K562 (cell line): Measurements from ENCODE around the gene PXMP2. TPM values are rescaled to one million over a fixed set of nuclear protein-coding genes. Genes with fewer than 3 reads are reported as not detected.

Experiments used
- ATAC-seq: fragments of 200-7000 bp; cut with Tn5 transposase; 3 replicates; pipeline ENCODE4 v1.9.1; 2020; ENCODE audit warnings: moderate library complexity
- Bru-seq: library from RNA; stranded (reverse); fragments of 400-500 nt; gene quantifications from one replicate; lab custom pipeline; 2021; lab: Mats Ljungman, UMichigan
- BruChase-seq, 2 experiments: library from RNA; stranded (reverse); fragments of 400-500 nt; gene quantifications; one replicate each; lab custom pipeline; 2021; lab: Mats Ljungman, UMichigan
- BruUV-seq: library from RNA; stranded (reverse); fragments of 400-500 nt; replicated peaks from 2 replicates; lab custom pipeline; 2021; lab: Mats Ljungman, UMichigan
- CTCF ChIA-PET: fragments of 300-600 bp; formaldehyde crosslinking; extraction: SDS; loops from one replicate; lab custom pipeline; 2021; ENCODE audit warnings: low intra/inter-chr PET ratio; lab: Yijun Ruan, JAX
- POLR2A ChIA-PET: fragments of 300-600, 350-650 bp; sonication (Branson Sonifier 250); formaldehyde crosslinking; extraction: SDS; loops from one replicate; lab custom pipeline; 2021; ENCODE audit warnings: antibody characterized with exemption, inconsistent platforms; lab: Yijun Ruan, JAX
- DNase-seq, 4 experiments: peaks; one replicate each; pipeline versions ENCODE4 v3.0.0 to v3.0.0-alpha.2; 2011 to 2018; ENCODE audit warnings: low spot score in 3 of 4, mixed read lengths in 3 of 4; ENCODE audit errors: extremely low read depth in 1 of 4
- FAIRE-seq: peaks from 2 replicates; lab custom pipeline; 2011; peaks lifted over from hg19 to GRCh38; lab: Jason Lieb, UNC
- H2AFZ ChIP-seq: 2 replicates; pipeline ENCODE4 v1.6.0; 2011; ENCODE audit warnings: low read depth, low read length, control low read depth, inconsistent platforms
- H3K27ac ChIP-seq: fragments of 200-600 bp; 3 replicates; pipeline ENCODE4 v1.8.0; 2011; ENCODE audit warnings: low read depth, mild to moderate bottlenecking, control low read depth, inconsistent platforms, low read length, moderate library complexity, mixed read lengths; ENCODE audit errors: extremely low read depth
- H3K27me3 ChIP-seq, 2 experiments: fragments of 300-600 bp in 1 of 2; 2 replicates in 1 of 2; 3 replicates in 1 of 2; pipeline versions ENCODE4 v1.6.0 to v1.8.0; 2011; ENCODE audit warnings: inconsistent platforms in 2 of 2, low read length in 2 of 2, mild to moderate bottlenecking in 1 of 2, mixed read lengths in 1 of 2, moderate library complexity in 1 of 2; ENCODE audit not compliant: control insufficient read depth in 2 of 2, insufficient read depth in 2 of 2
- H3K36me3 ChIP-seq: fragments of 300-600 bp; 3 replicates; pipeline ENCODE4 v1.8.0; 2011; ENCODE audit warnings: mild to moderate bottlenecking, low read length, inconsistent platforms; ENCODE audit not compliant: control insufficient read depth, insufficient read depth
- H3K4me1 ChIP-seq, 2 experiments: fragments of 200-600 bp in 1 of 2; replicated peaks in 1 of 2; 2 replicates in 1 of 2; 3 replicates in 1 of 2; pipeline versions ENCODE4 v1.5.1 to v1.8.0; 2011; ENCODE audit warnings: inconsistent platforms in 2 of 2, low read length in 2 of 2, mild to moderate bottlenecking in 1 of 2, mixed read lengths in 1 of 2, moderate library complexity in 1 of 2; ENCODE audit not compliant: control insufficient read depth in 2 of 2, insufficient read depth in 2 of 2
- H3K4me2 ChIP-seq: 2 replicates; pipeline ENCODE4 v1.6.1; 2011; ENCODE audit warnings: low read length, control low read depth, inconsistent platforms, mixed read lengths; ENCODE audit not compliant: insufficient read depth
- H3K4me3 ChIP-seq: fragments of 200-600 bp; sonication (generic), shearing (Covaris generic); 2 replicates; pipeline ENCODE4 v1.5.1; 2016; ENCODE audit warnings: control low read depth, inconsistent platforms
- H3K79me2 ChIP-seq: fragments of 200-600 bp; 3 replicates; pipeline ENCODE4 v1.8.0; 2011; ENCODE audit warnings: low read length, inconsistent platforms; ENCODE audit not compliant: control insufficient read depth, insufficient read depth
- H3K9ac ChIP-seq, 2 experiments: 2 replicates each; pipeline versions ENCODE4 v1.6.0 to v1.6.1; 2011; ENCODE audit warnings: low read depth in 2 of 2, low read length in 2 of 2, control low read depth in 1 of 2, inconsistent platforms in 1 of 2, mild to moderate bottlenecking in 1 of 2, mixed read lengths in 1 of 2; ENCODE audit not compliant: insufficient read depth in 1 of 2
- H3K9me1 ChIP-seq: one replicate; pipeline ENCODE4 v1.6.0; 2011; ENCODE audit warnings: inconsistent platforms, mild to moderate bottlenecking, low read length, moderate library complexity; ENCODE audit not compliant: control insufficient read depth, insufficient read depth
- H3K9me3 ChIP-seq: replicated peaks from 2 replicates; pipeline ENCODE4 v1.5.1; 2011; ENCODE audit warnings: low read depth, low read length, inconsistent platforms; ENCODE audit not compliant: control insufficient read depth, insufficient read depth
- H4K20me1 ChIP-seq: replicated peaks from 2 replicates; pipeline ENCODE4 v1.6.1; 2011; ENCODE audit warnings: low read length, inconsistent platforms, mixed read lengths; ENCODE audit not compliant: control insufficient read depth, insufficient read depth
- CCNT2 ChIP-seq: IDR thresholded peaks from 2 replicates; pipeline ENCODE4 v1.6.1; 2011; ENCODE audit warnings: borderline replicate concordance, low read depth, mild to moderate bottlenecking, moderate library complexity, mixed read lengths, low read length; ENCODE audit not compliant: insufficient read length; ENCODE audit errors: extremely low read depth
- E4F1 ChIP-seq: fragments of 250-450 bp; sonication (Bioruptor Pico); IDR thresholded peaks from 2 replicates; pipeline ENCODE4 v1.5.0; 2021; ENCODE audit warnings: mild to moderate bottlenecking, borderline replicate concordance
- FIP1L1 ChIP-seq: fragments of 200-400 bp; formaldehyde crosslinking; IDR thresholded peaks from 2 replicates; pipeline ENCODE4 v1.6.1; 2018; ENCODE audit warnings: mild to moderate bottlenecking, low read depth, low read length; ENCODE audit not compliant: poor library complexity, severe bottlenecking
- IFI16 ChIP-seq: fragments of 250-450 bp; sonication (Bioruptor Pico); IDR thresholded peaks from 2 replicates; pipeline ENCODE4 v2.1.2; 2022; ENCODE audit warnings: mild to moderate bottlenecking, inconsistent platforms
- JUND ChIP-seq, 2 experiments: IDR thresholded peaks; 2 replicates in 1 of 2; 3 replicates in 1 of 2; pipeline ENCODE4 v1.6.1; 2011; ENCODE audit warnings: borderline replicate concordance in 2 of 2, low read depth in 2 of 2, low read length in 2 of 2, improper control_type of control experiment in 1 of 2, missing biosample characterization in 1 of 2, missing genetic modification characterization in 1 of 2, missing genetic modification reagents in 1 of 2
- KDM2B ChIP-seq: fragments of 250-450 bp; sonication (Bioruptor Pico); IDR thresholded peaks from 2 replicates; pipeline ENCODE4 v1.8.0; 2021; ENCODE audit warnings: mild to moderate bottlenecking, moderate library complexity
- RBFOX2 ChIP-seq: fragments of 200-400 bp; formaldehyde crosslinking; IDR thresholded peaks from 2 replicates; pipeline ENCODE4 v1.6.1; 2017; ENCODE audit warnings: low read depth, mild to moderate bottlenecking, low read length, moderate library complexity
- RNF2 ChIP-seq: sonication (generic); IDR thresholded peaks from 2 replicates; pipeline ENCODE4 v1.6.1; 2016
- SUPT5H ChIP-seq: fragments of 450-650 bp; IDR thresholded peaks from 2 replicates; pipeline ENCODE4 v1.6.1; 2016
- TBP ChIP-seq: optimal IDR thresholded peaks from 2 replicates; pipeline ENCODE3; 2011; ENCODE audit warnings: low read depth, low read length, improper control_type of control experiment
- TEAD4 ChIP-seq, 2 experiments: sonication (generic) in 1 of 2; formaldehyde crosslinking in 1 of 2; IDR thresholded peaks; 2 replicates each; pipeline versions ENCODE4 v1.6.1 to v1.8.0; 2012 to 2022; ENCODE audit warnings: borderline replicate concordance in 1 of 2, inconsistent platforms in 1 of 2, low read length in 1 of 2, mild to moderate bottlenecking in 1 of 2, missing genetic modification reagents in 1 of 2
- WGBS: fragments of 100-300 bp; shearing (Covaris generic); methylation state at CpG from one replicate; pipeline ENCODE4 v1.1.6; 2016; ENCODE audit warnings: low coverage, mixed read lengths; ENCODE audit not compliant: insufficient coverage; ENCODE audit errors: missing lambda C conversion rate; 5-methylcytosine and 5-hydroxymethylcytosine counted together
- in situ Hi-C: fragments of 300-500 bp; cut with MboI; formaldehyde crosslinking; loops from 4 replicates; pipeline ENCODE4 v1.15.0; 2018; ENCODE audit warnings: inconsistent platforms, mixed read lengths
- intact Hi-C: fragments of 100-400 bp; cut with micrococcal nuclease; formaldehyde crosslinking; loops from 2 replicates; pipeline ENCODE4 v1.14.2; 2022
- long read RNA-seq, 3 experiments: library from polyadenylated mRNA in 2 of 3; library from RNA in 1 of 3; unstranded in 2 of 3; stranded (forward) in 1 of 3; transcript quantifications; one replicate each; pipeline ENCODE4 v2.0.0, GENCODE V29; 2019 to 2022
- polyA minus RNA-seq, 3 experiments: library from RNA; depleted of rRNA, polyadenylated mRNA; stranded (reverse); fragments of >200 nt; gene quantifications; 2 replicates each; pipeline ENCODE4 v1.2.3, GENCODE V29; 2011
- polyA plus RNA-seq, 8 experiments: library from polyadenylated mRNA; depleted of rRNA in 4 of 8; stranded (reverse) in 5 of 8; unstranded in 3 of 8; fragments of >200 nt; fragmentation: Nextera tagmentation in 2 of 8; fragmentation: Illumina TruSeq in 1 of 8; extraction: Ambion mirVana in 2 of 8; extraction: Trizol in 1 of 8; gene quantifications; 2 replicates each; pipeline versions ENCODE4 v1.2.1 to v1.2.3, GENCODE V29; 2011 to 2014; ENCODE audit warnings: inconsistent platforms in 1 of 8, missing spikeins in 1 of 8
- total RNA-seq, 7 experiments: library from RNA; depleted of rRNA in 6 of 7; stranded (reverse); fragments of >200 nt in 6 of 7; fragmentation: Illumina TruSeq in 2 of 7; extraction: Trizol in 2 of 7; gene quantifications; 2 replicates each; pipeline versions ENCODE4 v1.2.1 to v1.2.3, GENCODE V29; 2011 to 2021; ENCODE audit warnings: low replicate concordance in 1 of 7

PXMP2 gene
- total RNA-seq (2011; cell fraction: chromatin; rRNA removed; ENCODE audit: low replicate concordance) = 19.3 and 34.7 TPM in 2 replicates
- 30.4 and 31.9 TPM in 2 replicates for total RNA-seq (2011; cell fraction: nucleolus; rRNA removed)
- 32.8 and 57.0 TPM in 2 replicates for total RNA-seq (2011; cell fraction: nucleoplasm; rRNA removed)
- 66.1 and 70.9 TPM in 2 replicates for total RNA-seq (2014; rRNA removed)
- total RNA-seq (2014; rRNA removed; fragmentation: Illumina TruSeq; extraction: Trizol) = 34.8 and 37.8 TPM in 2 replicates
- 39.8 and 41.0 TPM in 2 replicates for total RNA-seq (2015; rRNA removed; fragmentation: Illumina TruSeq; extraction: Trizol)
- total RNA-seq (2021) = 46.1 and 49.6 TPM in 2 replicates
- 37.7 and 44.7 TPM in 2 replicates for polyA plus RNA-seq (2011; rRNA removed)
- 48.9 and 69.8 TPM in 2 replicates for polyA plus RNA-seq (2011; cell fraction: cytosol; rRNA removed)
- 30.7 and 38.7 TPM in 2 replicates for polyA plus RNA-seq (2011; cell fraction: nucleus; rRNA removed)
- 43.7 and 55.0 TPM in 2 replicates for polyA plus RNA-seq (2012)
- polyA plus RNA-seq (2014; fragmentation: Illumina TruSeq; extraction: Trizol) = 43.1 and 52.3 TPM in 2 replicates
- 1 to 10 TPM; 3.0 to 6.8 TPM for polyA plus RNA-seq (2014; fragmentation: Nextera tagmentation; extraction: Ambion mirVana)
- polyA plus RNA-seq (2014; rRNA removed) = 64.0 and 66.0 TPM in 2 replicates
- polyA minus RNA-seq (2011; rRNA and poly(A)+ RNA removed) = 14.0 and 19.0 TPM in 2 replicates
- 12.7 and 15.9 TPM in 2 replicates for polyA minus RNA-seq (2011; cell fraction: cytosol; rRNA and poly(A)+ RNA removed)
- 7.6 and 10.8 TPM in 2 replicates for polyA minus RNA-seq (2011; cell fraction: nucleus; rRNA and poly(A)+ RNA removed)
- Bru-seq, nascent RNA = percentile 73 among the genes with signal in this experiment
- percentile 70 among the genes with signal in this experiment for BruChase-seq, experiment 1, labeled RNA remaining after a 2-hour chase
- percentile 73 among the genes with signal in this experiment for BruChase-seq, experiment 2, labeled RNA remaining after a 6-hour chase
- long read RNA-seq, experiment 1, transcript PXMP2-201 (5 exons, 957 nt) = major isoform, 99 of 127 reads
- long read RNA-seq, experiment 1, partial matches to known transcripts = 16 of 127 reads
- long read RNA-seq, experiment 1, other reads (novel, unspliced or antisense) = 8 of 127 reads
- long read RNA-seq, experiment 2, transcript PXMP2-201 (5 exons, 957 nt) = major isoform, 54 of 83 reads
- long read RNA-seq, experiment 2, partial matches to known transcripts = 18 of 83 reads
- long read RNA-seq, experiment 2, other reads (novel, unspliced or antisense) = 8 of 83 reads
- long read RNA-seq, experiment 3, transcript PXMP2-201 (5 exons, 957 nt) = major isoform, 50 of 60 reads
- long read RNA-seq, experiment 3, partial matches to known transcripts = 5 of 60 reads
- long read RNA-seq, experiment 3, other reads (novel, unspliced or antisense) = 3 of 60 reads

DNA sequence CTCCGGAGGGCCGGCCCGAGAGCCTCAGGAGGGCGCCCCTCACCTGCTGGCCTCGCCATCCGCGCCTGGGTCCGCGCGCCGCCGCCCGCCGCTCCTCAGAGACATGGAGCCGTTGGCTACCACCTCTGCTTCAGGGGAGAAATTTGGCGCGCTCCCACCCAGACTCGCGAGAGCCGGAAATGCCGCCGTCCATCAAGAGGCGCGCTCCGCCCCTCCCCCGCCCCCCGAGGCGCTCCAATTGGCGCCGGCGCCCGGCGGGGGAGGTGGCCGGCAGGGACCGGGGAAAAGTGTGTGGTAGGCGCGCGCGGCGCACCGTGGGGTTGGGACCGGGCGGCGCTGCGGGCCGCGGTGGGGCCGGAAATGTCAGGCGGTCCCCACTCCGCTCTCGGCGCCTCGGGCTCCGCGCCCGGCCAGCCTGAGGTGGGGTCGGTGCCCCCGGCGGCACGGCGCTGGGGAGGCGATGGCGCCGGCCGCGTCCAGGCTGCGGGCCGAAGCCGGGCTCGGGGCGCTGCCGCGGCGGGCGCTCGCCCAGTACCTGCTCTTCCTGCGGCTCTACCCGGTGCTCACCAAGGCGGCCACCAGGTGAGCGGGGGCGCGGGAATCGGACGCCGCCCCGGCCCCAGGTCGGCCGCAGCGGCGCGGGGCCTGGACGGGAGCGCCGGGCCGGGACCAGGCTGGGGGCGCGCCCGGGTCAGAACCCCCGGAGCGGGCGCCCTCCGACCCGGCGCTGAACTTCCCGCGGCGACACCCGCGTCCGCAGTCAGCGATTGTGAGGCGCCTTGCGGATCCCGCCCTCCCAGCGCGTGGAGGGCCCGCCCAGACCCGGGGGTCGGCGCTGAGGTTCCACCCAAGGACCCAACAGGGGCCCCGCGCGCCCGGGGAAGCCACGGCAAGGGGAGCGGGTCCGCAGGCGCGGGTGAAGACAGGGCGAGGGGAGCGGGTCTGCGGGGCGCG is at the start of gene PXMP2, which contains the start of gene POLE:
PXMP2 (plus strand) TSS at position 377 of the 954 bp plus-strand sequence; CDS start at position 461, 84 bp downstream.
POLE (minus strand) TSS at position 132 of the 954 bp plus-strand sequence; CDS start at position 105, 27 bp downstream.
- in situ Hi-C loops (no loop called here), intact Hi-C loops (no loop called here)
- ATAC-seq (peak; percentile 93), FAIRE-seq (peak; percentile 58), DNase-seq (peak; percentile 87 to 98 (median 94))
- H3K9ac ChIP-seq = peak within 1 kb of the TSS; percentile 88 to 98
- peaks cover 46% of the 10 kb centered on the region for H3K36me3 ChIP-seq
- POLR2A ChIA-PET = no interaction called here
- CTCF ChIA-PET = no interaction called here
- peaks cover 59% of the 10 kb centered on the region for H3K79me2 ChIP-seq
- no TSS peak for BruUV-seq
- peaks cover 11% of the 10 kb centered on the region; the same call in 1 of the 2 replicates for H3K9me3 ChIP-seq
- no peaks in the 10 kb centered on the region for H3K27me3 ChIP-seq
- 0% methylated on average over 33 of the region's 134 CpGs for WGBS
- H2AFZ ChIP-seq = peak within 1 kb of the TSS; percentile 63; the same call in 1 of the 2 replicates
- H3K4me3 ChIP-seq = peak within 1 kb of the TSS; percentile 92
- H4K20me1 ChIP-seq = peaks cover 7% of the 10 kb centered on the region
- H3K4me2 ChIP-seq = peak within 1 kb of the TSS; percentile 94
- H3K9me1 ChIP-seq = peaks cover 6% of the 10 kb centered on the region
- H3K27ac ChIP-seq = peak within 1 kb of the TSS; percentile 96
- H3K4me1 ChIP-seq = peaks cover 14 to 29% of the 10 kb centered on the region in 2 experiments; a peak in 4 of 5 replicates
- no peak for TF ChIP-seq E4F1 (CRISPR knock-in tag)
- TF ChIP-seq JUND (IDR thresholded peaks at IDR 0.05; ENCODE audit: borderline replicate concordance, low read depth, low read length) = peak; percentile 68; the same call in 1 of the 2 replicates
- TF ChIP-seq JUND (tag; IDR thresholded peaks at IDR 0.05; ENCODE audit: borderline replicate concordance, low read depth, low read length) = no peak; the same call in 2 of the 3 replicates
- peak; percentile 84 for TF ChIP-seq TBP
- 0 out of 2 replicates have a peak, but pooled peaks have one; percentile 57 for TF ChIP-seq KDM2B (CRISPR knock-in tag)
- TF ChIP-seq RNF2 = peak; percentile 41; the same call in 1 of the 2 replicates
- peak; percentile 96 for TF ChIP-seq RBFOX2
- TF ChIP-seq IFI16 = no peak
- TF ChIP-seq SUPT5H = peak; percentile 76
- peak; percentile 88 for TF ChIP-seq FIP1L1
- peak; percentile 94 for TF ChIP-seq CCNT2
- TF ChIP-seq TEAD4 (IDR thresholded peaks at IDR 0.05; ENCODE audit: low read length) = 0 out of 2 replicates have a peak, but pooled peaks have one; percentile 29
- TF ChIP-seq TEAD4 (CRISPR knock-in tag; IDR thresholded peaks at IDR 0.05; ENCODE audit: borderline replicate concordance) = no peak
